ENCODE measurements around the gene HACD4. TPM values are rescaled to one million over a fixed set of nuclear protein-coding genes. Genes with fewer than 3 reads are reported as not detected.

Gene HACD4
- total and polyA plus RNA-seq, 9 of the 15 experiments (the other 6 are each of a cell fraction or from before 2014, with no cell fraction given), result 0.02 TPM; not detected in 8

DNA sequence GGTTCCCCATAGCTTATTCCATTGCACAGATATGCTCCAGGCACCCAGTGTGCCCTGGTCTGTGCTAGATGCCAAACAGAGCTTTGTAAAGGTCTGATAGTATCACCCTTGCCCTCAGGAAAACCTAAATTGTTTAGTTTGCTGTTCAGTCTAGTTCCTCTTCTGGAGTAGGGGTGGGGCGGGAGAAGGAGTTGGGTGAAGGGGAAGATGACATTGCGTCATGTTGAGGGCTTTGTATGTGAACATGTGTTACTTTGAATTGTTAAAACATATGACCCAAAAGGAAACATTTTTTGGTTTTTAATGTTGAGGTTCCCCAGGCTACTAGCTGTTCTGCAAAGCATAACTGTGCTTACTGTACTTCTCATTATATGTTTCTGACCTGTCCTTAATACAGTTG is 40.6 kb downstream of the HACD4 start:
- in situ Hi-C loops (cut with MboI) (no loop called here), intact Hi-C loops (cut with micrococcal nuclease) (no loop called here)
- POLR2A ChIA-PET, result no interaction called here
- Histone ChIP-seq H3K36me3 (ENCODE audit: control insufficient read depth, insufficient read depth, low read length) (no peaks in the 10 kb centered on the region), H3K4me1 (replicated peaks in 1 of 2; ENCODE audit: control insufficient read depth in 2 of 2, insufficient read depth in 2 of 2, low read length in 2 of 2) (no peaks in the 10 kb centered on the region), H3K27ac (ENCODE audit: extremely low read depth, low read depth, low read length) (no peak overlapping the region), H3K4me3 (no peak overlapping the region), H3K9ac (ENCODE audit: insufficient read depth in 1 of 2, low read depth in 2 of 2, low read length in 2 of 2) (no peak overlapping the region), H3K79me2 (ENCODE audit: control insufficient read depth, insufficient read depth, low read length) (no peaks in the 10 kb centered on the region), H2AFZ (ENCODE audit: low read depth, low read length) (no peak overlapping the region), H3K27me3 (ENCODE audit: control insufficient read depth in 2 of 2, insufficient read depth in 2 of 2, low read length in 2 of 2) (no peaks in the 10 kb centered on the region), H4K20me1 (replicated peaks; ENCODE audit: control insufficient read depth, insufficient read depth, low read length) (no peaks in the 10 kb centered on the region), H3K9me1 (ENCODE audit: control insufficient read depth, insufficient read depth, low read length) (no peaks in the 10 kb centered on the region), H3K9me3 (replicated peaks; ENCODE audit: control insufficient read depth, insufficient read depth, low read depth, low read length) (no peaks in the 10 kb centered on the region), H3K4me2 (ENCODE audit: insufficient read depth, low read length) (no peak overlapping the region)
- DNase-seq (ENCODE audit: extremely low read depth in 1 of 4, low spot score in 3 of 4) (no peak), FAIRE-seq (no peak), ATAC-seq (no peak)
- TF ChIP-seq FOXA1 (IDR thresholded peaks at IDR 0.05; ENCODE audit: borderline replicate concordance) (no peak), MTA1 (IDR thresholded peaks at IDR 0.05; ENCODE audit: borderline replicate concordance) (no peak), MED1 (CRISPR knock-in tag; IDR thresholded peaks at IDR 0.05; ENCODE audit: borderline replicate concordance) (no peak), BRD9 (IDR thresholded peaks at IDR 0.05; ENCODE audit: low read depth, partially characterized antibody) (no peak)
- TF ChIP-seq, protein P1, sequence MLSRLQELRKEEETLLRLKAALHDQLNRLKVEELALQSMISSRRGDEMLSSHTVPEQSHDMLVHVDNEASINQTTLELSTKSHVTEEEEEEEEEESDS (CRISPR knock-in tag; IDR thresholded peaks at IDR 0.05), result no peak
- BruUV-seq (replicated peaks), result no TSS peak
- no CpG with 5 or more reads among the region's 2 CpGs for WGBS (ENCODE audit: insufficient coverage, low coverage, missing lambda C conversion rate)
- CTCF ChIA-PET (ENCODE audit: low intra/inter-chr PET ratio), result no interaction called here

DNA sequence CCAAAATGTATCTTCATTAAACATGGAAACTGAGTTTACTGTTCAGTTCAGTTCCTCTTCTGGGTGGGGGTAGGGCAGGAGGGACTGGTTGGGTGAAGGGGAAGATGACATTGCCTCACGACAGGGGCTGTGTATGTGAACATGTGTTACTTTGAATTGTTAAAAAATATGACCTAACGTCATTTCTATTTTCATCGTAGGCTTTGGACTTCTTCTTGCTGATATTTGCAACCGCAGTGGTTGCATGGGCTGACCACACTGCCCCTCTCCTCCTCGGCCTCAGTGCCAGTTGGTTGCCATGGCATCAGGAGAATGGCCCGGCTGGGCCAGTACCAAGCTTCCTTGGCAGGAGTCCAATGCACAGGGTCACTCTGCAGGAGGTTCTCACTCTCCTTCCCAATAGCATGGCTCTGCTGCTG is 41.5 kb downstream of the HACD4 start:
- Histone ChIP-seq H3K27me3 (ENCODE audit: control insufficient read depth in 2 of 2, insufficient read depth in 2 of 2, low read length in 2 of 2) (no peaks in the 10 kb centered on the region), H3K9me3 (replicated peaks; ENCODE audit: control insufficient read depth, insufficient read depth, low read depth, low read length) (no peaks in the 10 kb centered on the region), H3K4me3 (no peak overlapping the region), H3K9me1 (ENCODE audit: control insufficient read depth, insufficient read depth, low read length) (no peaks in the 10 kb centered on the region), H3K36me3 (ENCODE audit: control insufficient read depth, insufficient read depth, low read length) (no peaks in the 10 kb centered on the region), H3K27ac (ENCODE audit: extremely low read depth, low read depth, low read length) (no peak overlapping the region), H4K20me1 (replicated peaks; ENCODE audit: control insufficient read depth, insufficient read depth, low read length) (no peaks in the 10 kb centered on the region), H3K4me1 (replicated peaks in 1 of 2; ENCODE audit: control insufficient read depth in 2 of 2, insufficient read depth in 2 of 2, low read length in 2 of 2) (no peaks in the 10 kb centered on the region), H2AFZ (ENCODE audit: low read depth, low read length) (no peak overlapping the region), H3K4me2 (ENCODE audit: insufficient read depth, low read length) (no peak overlapping the region), H3K9ac (ENCODE audit: insufficient read depth in 1 of 2, low read depth in 2 of 2, low read length in 2 of 2) (no peak overlapping the region), H3K79me2 (ENCODE audit: control insufficient read depth, insufficient read depth, low read length) (no peaks in the 10 kb centered on the region)
- BruUV-seq (replicated peaks), result no TSS peak
- intact Hi-C loops (cut with micrococcal nuclease) (no loop called here), in situ Hi-C loops (cut with MboI) (no loop called here)
- no CpG with 5 or more reads among the region's 6 CpGs for WGBS (ENCODE audit: insufficient coverage, low coverage, missing lambda C conversion rate)
- TF ChIP-seq ZNF12 (CRISPR knock-in tag; IDR thresholded peaks at IDR 0.05) (no peak), RBM39 (optimal IDR thresholded peaks at IDR 0.05; ENCODE audit: low read depth, low read length) (no peak), ELF4 (CRISPR knock-in tag; IDR thresholded peaks at IDR 0.05) (no peak)
- TF ChIP-seq, protein P2, sequence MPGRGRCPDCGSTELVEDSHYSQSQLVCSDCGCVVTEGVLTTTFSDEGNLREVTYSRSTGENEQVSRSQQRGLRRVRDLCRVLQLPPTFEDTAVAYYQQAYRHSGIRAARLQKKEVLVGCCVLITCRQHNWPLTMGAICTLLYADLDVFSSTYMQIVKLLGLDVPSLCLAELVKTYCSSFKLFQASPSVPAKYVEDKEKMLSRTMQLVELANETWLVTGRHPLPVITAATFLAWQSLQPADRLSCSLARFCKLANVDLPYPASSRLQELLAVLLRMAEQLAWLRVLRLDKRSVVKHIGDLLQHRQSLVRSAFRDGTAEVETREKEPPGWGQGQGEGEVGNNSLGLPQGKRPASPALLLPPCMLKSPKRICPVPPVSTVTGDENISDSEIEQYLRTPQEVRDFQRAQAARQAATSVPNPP (IDR thresholded peaks at IDR 0.05; ENCODE audit: borderline replicate concordance, insufficient read depth, insufficient read length), result no peak
- ChIA-PET CTCF (ENCODE audit: low intra/inter-chr PET ratio) (no interaction called here), POLR2A (no interaction called here)
- DNase-seq (ENCODE audit: extremely low read depth in 1 of 4, low spot score in 3 of 4) (no peak), ATAC-seq (no peak), FAIRE-seq (no peak)
